NT2/D1 (cell line): Measurements from ENCODE around the gene RNF215.

Experiments
- YY1 ChIP-seq: IDR thresholded peaks from 2 replicates; pipeline ENCODE4 v1.6.1; 2011; ENCODE audit not compliant: insufficient read length, insufficient read depth
- ZNF274 ChIP-seq: IDR thresholded peaks from 2 replicates; pipeline ENCODE4 v1.6.1; 2011; ENCODE audit warnings: mild to moderate bottlenecking, low read depth, low read length

DNA sequence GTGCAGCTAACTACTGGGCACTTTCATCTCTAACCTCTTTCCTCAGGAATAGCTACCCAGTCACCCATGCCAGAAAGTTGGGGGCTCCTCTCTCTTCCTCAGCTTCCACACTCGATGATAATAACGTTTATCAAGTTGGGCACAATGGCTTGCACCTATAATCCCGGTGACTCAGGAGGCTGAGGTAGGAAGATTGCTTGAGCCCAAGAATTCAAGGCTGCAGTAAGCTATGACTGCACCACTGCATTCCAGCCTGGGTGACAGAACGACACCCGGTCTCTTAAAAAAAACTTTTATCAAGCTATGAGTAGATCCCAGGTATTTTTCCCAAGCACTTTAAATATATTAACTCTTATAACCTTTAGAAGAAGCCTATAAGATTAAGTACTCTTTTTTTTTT lies 32.6 kb downstream of the RNF215 start:
- no peak for TF ChIP-seq YY1
- TF ChIP-seq ZNF274 = no peak
